GM23338 (cell line): ENCODE data around the gene SORL1.

ENCODE experiments used
- CTCF ChIP-seq, 2 experiments: fragments of 200-600 bp in 1 of 2; sonication (generic) in 1 of 2; conservative IDR thresholded peaks; 2 replicates each; pipeline versions ENCODE4 v1.5.1 to v1.6.1; 2016 to 2017; ENCODE audit warnings: antibody characterized with exemption in 2 of 2, low read depth in 2 of 2, mild to moderate bottlenecking in 2 of 2, moderate library complexity in 1 of 2
- EZH2phosphoT487 ChIP-seq: fragments of 200-600 bp; sonication (generic); IDR thresholded peaks from one replicate; pipeline ENCODE4 v1.8.1; 2018; ENCODE audit warnings: antibody characterized with exemption; ENCODE audit not compliant: unreplicated experiment
- POLR2AphosphoS5 ChIP-seq: IDR thresholded peaks from 2 replicates; pipeline ENCODE4 v1.6.1; 2016; ENCODE audit warnings: antibody characterized with exemption, low read depth

DNA sequence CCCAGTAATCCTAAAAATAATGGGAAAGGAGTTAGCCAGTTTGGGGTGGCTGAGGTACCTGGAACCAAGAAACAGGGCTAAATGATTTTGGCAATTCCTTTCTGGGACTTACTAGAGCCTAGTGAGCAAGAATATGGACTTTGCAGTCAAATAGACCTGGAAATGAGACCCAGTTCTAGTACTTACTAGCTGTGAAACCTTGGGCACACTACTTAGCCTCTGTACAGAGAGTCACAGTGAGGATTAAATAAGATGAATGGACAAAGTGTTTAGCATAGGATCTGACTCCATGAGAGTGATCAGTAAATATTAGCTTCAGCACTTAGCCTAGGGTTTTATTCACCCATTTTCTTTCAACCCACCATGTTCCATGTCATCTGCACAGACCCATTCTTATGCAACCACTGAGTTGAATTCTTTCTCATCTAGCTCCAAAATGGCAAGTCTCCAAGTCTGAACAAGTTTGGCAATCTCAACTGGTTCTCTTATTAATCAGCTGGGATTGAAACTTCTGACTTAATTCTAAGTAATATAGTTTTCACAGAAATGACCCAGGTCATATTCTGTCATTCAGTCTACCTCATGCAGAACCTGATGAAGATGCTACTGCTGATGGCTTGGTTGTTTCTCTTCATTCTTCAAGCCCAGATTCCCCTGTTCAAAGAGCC, 15.0 kb upstream of the SORL1 start:
- TF ChIP-seq POLR2AphosphoS5 (no peak), EZH2phosphoT487 (no peak), CTCF (conservative IDR thresholded peaks at IDR 0.05; ENCODE audit: low read depth in 2 of 2) (no peak)
